ENCODE data around the gene ATP8B3.

- TF ChIP-seq POLR2A (IDR thresholded peaks at IDR 0.05) (no peak), CTCF (IDR thresholded peaks at IDR 0.05) (no peak)
These were observed 48.1 kb downstream of the ATP8B3 start for GRCh38 chr19:1763648-1764639.
